ENCODE measurements around the gene TRAF1.

TRAF1 gene

DNA sequence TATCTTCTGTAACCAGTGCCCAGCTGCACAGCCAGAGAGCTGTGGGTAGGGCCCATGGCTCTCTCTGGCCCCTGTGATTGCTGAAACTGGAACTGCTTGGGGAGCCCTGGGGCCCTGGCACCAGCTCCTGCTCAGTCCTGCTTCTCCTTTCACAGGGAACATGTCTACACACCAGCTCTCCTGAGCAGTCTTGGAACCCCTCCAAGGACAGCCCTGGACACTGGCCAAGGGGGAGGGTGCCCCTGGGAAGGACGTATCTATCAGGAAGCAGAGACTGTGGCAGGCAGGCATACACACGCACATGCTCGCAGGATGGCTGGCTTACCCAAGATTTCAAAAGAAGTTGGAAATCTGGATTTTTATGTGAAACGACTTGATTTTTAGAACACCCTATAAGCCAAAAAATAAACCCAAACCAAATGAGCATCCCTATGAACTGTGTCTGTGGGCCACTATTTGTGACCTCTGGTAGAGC, 8.8 kb upstream of the TRAF1 start:
- no peak overlapping the region for H3K4me3 ChIP-seq (ENCODE audit: low read depth, low read length)
- DNase-seq (ENCODE audit: low read depth), result peak; percentile 16
- no peak for TF ChIP-seq MYC (IDR thresholded peaks at IDR 0.05; ENCODE audit: low read depth, low read length)
- TF ChIP-seq, protein P1, sequence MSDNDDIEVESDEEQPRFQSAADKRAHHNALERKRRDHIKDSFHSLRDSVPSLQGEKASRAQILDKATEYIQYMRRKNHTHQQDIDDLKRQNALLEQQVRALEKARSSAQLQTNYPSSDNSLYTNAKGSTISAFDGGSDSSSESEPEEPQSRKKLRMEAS (IDR thresholded peaks at IDR 0.05; ENCODE audit: low read depth, low read length), result no peak

DNA sequence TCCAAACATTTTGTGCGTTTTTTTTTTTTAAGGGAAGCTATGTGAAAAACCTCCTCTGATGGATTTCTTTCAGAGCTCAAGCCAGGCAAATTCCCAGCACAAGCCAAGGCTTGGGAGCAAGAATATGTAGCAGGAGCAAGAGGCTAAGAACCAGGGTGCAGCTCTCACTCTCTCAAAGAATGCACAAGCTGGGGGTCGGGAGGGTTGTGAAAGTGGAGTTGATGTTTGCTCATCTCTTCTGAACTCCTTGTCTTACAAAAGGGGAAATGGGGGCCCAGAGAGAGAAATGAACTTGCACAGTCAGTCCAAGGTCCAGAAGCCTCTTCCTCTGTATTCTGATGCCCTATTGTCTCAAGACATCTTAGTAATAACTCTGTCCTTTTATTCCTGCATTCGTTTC, 7.7 kb upstream of the TRAF1 start:
- DNase-seq (ENCODE audit: low read depth), result peak; percentile 71
- TF ChIP-seq, protein P1 (IDR thresholded peaks at IDR 0.05; ENCODE audit: low read depth, low read length), result no peak
- TF ChIP-seq MYC (IDR thresholded peaks at IDR 0.05; ENCODE audit: low read depth, low read length) (no peak), POLR2A (IDR thresholded peaks at IDR 0.05; ENCODE audit: extremely low read depth, insufficient read length) (no peak)
- TF ChIP-seq, protein P2, sequence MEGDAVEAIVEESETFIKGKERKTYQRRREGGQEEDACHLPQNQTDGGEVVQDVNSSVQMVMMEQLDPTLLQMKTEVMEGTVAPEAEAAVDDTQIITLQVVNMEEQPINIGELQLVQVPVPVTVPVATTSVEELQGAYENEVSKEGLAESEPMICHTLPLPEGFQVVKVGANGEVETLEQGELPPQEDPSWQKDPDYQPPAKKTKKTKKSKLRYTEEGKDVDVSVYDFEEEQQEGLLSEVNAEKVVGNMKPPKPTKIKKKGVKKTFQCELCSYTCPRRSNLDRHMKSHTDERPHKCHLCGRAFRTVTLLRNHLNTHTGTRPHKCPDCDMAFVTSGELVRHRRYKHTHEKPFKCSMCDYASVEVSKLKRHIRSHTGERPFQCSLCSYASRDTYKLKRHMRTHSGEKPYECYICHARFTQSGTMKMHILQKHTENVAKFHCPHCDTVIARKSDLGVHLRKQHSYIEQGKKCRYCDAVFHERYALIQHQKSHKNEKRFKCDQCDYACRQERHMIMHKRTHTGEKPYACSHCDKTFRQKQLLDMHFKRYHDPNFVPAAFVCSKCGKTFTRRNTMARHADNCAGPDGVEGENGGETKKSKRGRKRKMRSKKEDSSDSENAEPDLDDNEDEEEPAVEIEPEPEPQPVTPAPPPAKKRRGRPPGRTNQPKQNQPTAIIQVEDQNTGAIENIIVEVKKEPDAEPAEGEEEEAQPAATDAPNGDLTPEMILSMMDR (IDR thresholded peaks at IDR 0.05; ENCODE audit: low read depth, low read length), result no peak
- no peak overlapping the region for H3K4me3 ChIP-seq (ENCODE audit: low read depth, low read length)

DNA sequence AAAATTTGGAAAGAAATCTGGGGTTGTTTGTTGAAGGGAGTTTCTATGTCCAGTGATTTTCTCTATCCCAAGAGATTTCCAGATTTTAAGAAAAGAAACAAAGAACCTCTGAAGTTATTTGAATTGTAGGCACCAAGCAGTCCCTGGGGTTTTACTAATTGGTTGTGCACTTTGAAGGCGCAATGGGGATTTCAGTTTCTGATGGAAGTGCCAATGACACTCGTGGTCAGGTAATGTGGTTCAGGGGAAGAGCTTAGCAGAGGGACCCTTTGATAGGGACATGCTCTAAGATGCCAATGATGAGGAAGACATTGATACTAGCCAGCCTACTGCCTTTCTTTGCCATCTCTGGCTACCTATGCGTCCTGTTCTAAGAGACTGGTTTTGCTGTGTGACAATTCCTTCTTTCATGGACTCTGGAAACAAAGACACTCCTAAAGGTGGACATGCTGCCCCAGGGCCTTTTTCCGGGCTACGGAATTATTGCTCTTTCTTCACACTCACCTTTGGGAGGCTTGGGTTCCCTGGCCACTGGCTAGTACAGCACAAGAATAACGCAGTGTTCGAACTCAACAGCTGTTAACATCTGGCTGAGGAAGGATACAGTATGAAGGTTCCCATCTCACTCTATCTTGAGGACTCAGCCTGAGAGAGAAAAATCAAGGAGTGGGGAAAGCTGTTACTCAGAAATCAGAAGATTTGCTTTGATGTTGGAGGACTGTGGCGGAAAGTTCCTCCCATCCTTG, 6.9 kb upstream of the TRAF1 start:
- no peak for DNase-seq (ENCODE audit: low read depth)
- TF ChIP-seq, protein P2 (IDR thresholded peaks at IDR 0.05; ENCODE audit: low read depth, low read length), result no peak
- TF ChIP-seq, protein P1 (IDR thresholded peaks at IDR 0.05; ENCODE audit: low read depth, low read length), result no peak
- TF ChIP-seq POLR2A (IDR thresholded peaks at IDR 0.05; ENCODE audit: extremely low read depth, insufficient read length) (no peak), MYC (IDR thresholded peaks at IDR 0.05; ENCODE audit: low read depth, low read length) (no peak)
- H3K4me3 ChIP-seq (ENCODE audit: low read depth, low read length), result no peak overlapping the region

DNA sequence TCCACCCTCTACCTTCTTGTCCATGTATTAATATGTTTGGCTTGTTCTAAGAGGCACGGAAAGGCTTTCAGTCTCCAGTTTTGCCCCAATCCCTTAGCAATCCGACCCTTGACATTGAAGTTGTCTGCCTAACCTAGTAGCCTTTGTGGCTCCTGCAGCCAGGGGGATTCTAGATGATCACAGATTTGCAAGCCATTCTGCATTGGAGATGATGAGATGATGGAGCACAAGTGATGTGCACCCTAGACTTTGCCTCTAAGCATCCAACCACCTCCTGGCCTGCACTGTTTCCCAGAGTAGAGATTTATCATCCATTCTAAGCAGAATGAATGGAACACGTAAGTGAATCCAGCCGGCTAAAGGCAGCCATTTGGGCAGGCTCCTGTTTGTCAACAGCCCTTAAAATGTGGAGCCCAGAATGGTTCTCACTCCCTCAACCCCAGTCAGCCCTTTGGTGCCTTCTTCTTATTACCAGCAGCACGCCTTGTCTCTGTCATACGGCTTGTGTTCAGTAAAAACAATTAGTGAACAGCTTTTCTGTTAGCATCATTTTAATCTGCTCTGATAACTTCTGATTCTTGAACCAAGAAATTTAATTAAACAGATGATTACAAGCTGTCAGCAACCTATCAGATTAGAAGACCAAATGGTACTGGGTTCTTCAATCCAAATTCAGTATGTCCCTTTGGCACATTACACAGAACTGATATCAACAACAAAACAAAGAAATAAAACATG, 5.7 kb upstream of the TRAF1 start:
- no peak for DNase-seq (ENCODE audit: low read depth)
- TF ChIP-seq, protein P1 (IDR thresholded peaks at IDR 0.05; ENCODE audit: low read depth, low read length), result no peak
- TF ChIP-seq MYC (IDR thresholded peaks at IDR 0.05; ENCODE audit: low read depth, low read length) (no peak), POLR2A (IDR thresholded peaks at IDR 0.05; ENCODE audit: extremely low read depth, insufficient read length) (no peak)
- TF ChIP-seq, protein P2 (IDR thresholded peaks at IDR 0.05; ENCODE audit: low read depth, low read length), result no peak
- H3K4me3 ChIP-seq (ENCODE audit: low read depth, low read length), result no peak overlapping the region

DNA sequence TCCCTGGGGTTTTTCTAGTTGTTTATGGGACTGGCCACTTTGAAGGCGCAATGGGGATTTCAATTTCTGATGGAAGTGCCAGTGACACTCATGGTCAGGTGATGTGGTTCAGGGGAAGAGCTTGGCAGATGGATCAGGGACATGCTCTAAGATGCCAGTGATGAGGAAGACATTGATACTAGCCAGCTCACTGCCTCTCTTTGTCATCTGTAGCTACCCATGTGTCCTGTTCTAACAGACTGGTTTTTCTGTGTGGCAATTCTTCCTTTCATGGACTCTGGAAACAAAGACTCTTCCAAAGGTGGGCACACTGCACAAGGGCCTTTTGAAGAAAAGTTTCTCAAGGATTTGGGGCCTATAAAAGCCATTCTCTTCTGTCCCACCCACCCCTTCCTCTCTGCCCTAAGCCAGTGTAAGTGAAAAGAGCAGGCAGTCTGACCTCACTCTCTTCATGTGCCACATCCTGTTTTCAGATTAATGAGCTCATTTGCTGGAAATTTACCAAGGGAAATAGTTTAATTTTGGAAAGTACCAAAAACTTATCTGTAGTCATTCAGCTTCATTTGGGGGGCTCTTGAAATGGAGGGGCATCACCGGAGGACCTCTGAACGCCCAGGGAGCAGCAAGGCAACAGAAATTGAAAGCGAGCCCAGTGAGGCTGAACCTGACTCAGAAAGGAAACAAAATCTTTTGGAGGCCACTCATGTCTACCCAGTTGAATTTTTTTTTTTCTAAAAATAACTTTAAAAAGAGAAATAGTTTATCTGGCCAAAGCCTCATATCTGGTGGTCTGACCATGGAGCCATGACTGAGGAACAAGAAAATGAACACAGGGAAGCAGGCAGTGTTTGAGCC, 4.9 kb upstream of the TRAF1 start:
- no peak for TF ChIP-seq MYC (IDR thresholded peaks at IDR 0.05; ENCODE audit: low read depth, low read length)
- TF ChIP-seq POLR2A (IDR thresholded peaks at IDR 0.05; ENCODE audit: extremely low read depth, insufficient read length), result no peak
- TF ChIP-seq, protein P1 (IDR thresholded peaks at IDR 0.05; ENCODE audit: low read depth, low read length), result no peak
- TF ChIP-seq, protein P2 (IDR thresholded peaks at IDR 0.05; ENCODE audit: low read depth, low read length), result no peak
- DNase-seq (ENCODE audit: low read depth), result peak; percentile 70
- H3K4me3 ChIP-seq (ENCODE audit: low read depth, low read length), result no peak overlapping the region

All from NB4 (cell line).